Gastroesophageal sphincter (tissue), 3 donors: ENCODE results near the gene GPR6.

Experiments
- EP300 ChIP-seq: sonication (generic); formaldehyde crosslinking; IDR thresholded peaks from one replicate; pipeline ENCODE4 v1.6.1; 2017; ENCODE audit warnings: antibody characterized with exemption, mild to moderate bottlenecking
- POLR2A ChIP-seq, 2 donors: fragments of 450-650 bp; IDR thresholded peaks; one replicate each; pipeline ENCODE4 v1.6.1; 2017; ENCODE audit warnings: antibody characterized with exemption in 2 of 2, mild to moderate bottlenecking in 2 of 2, moderate library complexity in 1 of 2
- POLR2AphosphoS5 ChIP-seq: sonication (generic); formaldehyde crosslinking; IDR thresholded peaks from one replicate; pipeline ENCODE4 v1.6.1; 2017; ENCODE audit warnings: antibody characterized with exemption
- TF ChIP-seq, protein P1 (sequence below), 4 experiments: fragments of 200-600 bp in 2 of 4; fragments of 450-650 bp in 2 of 4; sonication (generic) in 1 of 4; IDR thresholded peaks; one replicate each; pipeline ENCODE4 v1.5.1; 2017 to 2019; ENCODE audit warnings: antibody characterized with exemption in 4 of 4, mild to moderate bottlenecking in 2 of 4, moderate library complexity in 2 of 4

DNA sequence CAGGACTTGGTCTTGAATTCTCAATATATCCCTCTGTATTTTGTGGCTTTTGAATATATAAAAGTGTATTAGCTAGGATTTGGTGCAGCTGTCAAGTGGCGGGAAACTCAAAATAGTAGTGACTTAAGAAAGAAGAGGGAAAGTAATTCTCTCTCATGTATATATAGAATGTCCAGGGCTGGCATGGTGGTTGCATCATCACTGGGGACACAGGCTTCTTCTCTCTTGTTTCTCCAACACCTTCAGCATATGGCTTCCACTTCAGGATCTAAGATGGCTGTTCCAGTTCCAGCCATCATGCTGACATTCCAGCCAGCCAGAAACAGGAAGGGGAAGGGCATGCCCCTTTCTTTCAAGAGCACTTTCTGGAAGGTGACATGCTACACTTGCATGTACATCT, 11.8 kb upstream of the GPR6 start:
- TF ChIP-seq, protein P1, sequence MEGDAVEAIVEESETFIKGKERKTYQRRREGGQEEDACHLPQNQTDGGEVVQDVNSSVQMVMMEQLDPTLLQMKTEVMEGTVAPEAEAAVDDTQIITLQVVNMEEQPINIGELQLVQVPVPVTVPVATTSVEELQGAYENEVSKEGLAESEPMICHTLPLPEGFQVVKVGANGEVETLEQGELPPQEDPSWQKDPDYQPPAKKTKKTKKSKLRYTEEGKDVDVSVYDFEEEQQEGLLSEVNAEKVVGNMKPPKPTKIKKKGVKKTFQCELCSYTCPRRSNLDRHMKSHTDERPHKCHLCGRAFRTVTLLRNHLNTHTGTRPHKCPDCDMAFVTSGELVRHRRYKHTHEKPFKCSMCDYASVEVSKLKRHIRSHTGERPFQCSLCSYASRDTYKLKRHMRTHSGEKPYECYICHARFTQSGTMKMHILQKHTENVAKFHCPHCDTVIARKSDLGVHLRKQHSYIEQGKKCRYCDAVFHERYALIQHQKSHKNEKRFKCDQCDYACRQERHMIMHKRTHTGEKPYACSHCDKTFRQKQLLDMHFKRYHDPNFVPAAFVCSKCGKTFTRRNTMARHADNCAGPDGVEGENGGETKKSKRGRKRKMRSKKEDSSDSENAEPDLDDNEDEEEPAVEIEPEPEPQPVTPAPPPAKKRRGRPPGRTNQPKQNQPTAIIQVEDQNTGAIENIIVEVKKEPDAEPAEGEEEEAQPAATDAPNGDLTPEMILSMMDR (IDR thresholded peaks at IDR 0.05) = no peak
- TF ChIP-seq EP300 (no peak), POLR2A (IDR thresholded peaks at IDR 0.05) (no peak), POLR2AphosphoS5 (no peak)
